T-helper 17 cell (primary cell): ENCODE results near the gene DUS1L. TPM values are rescaled to one million over a fixed set of nuclear protein-coding genes. Genes with fewer than 3 reads are reported as not detected.
A peak's percentile ranks its signal among the peaks of the same experiment; 100 is the strongest.

ENCODE experiments used
- ATAC-seq: fragments of 150-1000 bp; cut with Tn5 transposase; 2 replicates; pipeline ENCODE4 v1.10.0; 2021; ENCODE audit warnings: mild to moderate bottlenecking, moderate library complexity
- DNase-seq, 3 donors: peaks; one replicate each; pipeline versions ENCODE4 v3.0.0 to v3.0.0-alpha.2; 2020 to 2021
- H3K9me3 ChIP-seq: one replicate; pipeline ENCODE4 v1.7.0; 2013; ENCODE audit warnings: low read length, mild to moderate bottlenecking; ENCODE audit not compliant: control insufficient read depth, poor library complexity, severe bottlenecking
- H3K27ac Mint-ChIP-seq: one replicate; pipeline ENCODE4 v1.8.0; 2022; ENCODE audit warnings: mild to moderate bottlenecking, moderate library complexity, mixed read lengths
- H3K27me3 Mint-ChIP-seq: one replicate; pipeline ENCODE4 v1.8.0; 2022; ENCODE audit warnings: mixed read lengths
- H3K36me3 Mint-ChIP-seq: one replicate; pipeline ENCODE4 v1.8.0; 2022; ENCODE audit warnings: low read depth, mixed read lengths
- H3K4me1 Mint-ChIP-seq: one replicate; pipeline ENCODE4 v1.8.0; 2022; ENCODE audit warnings: mild to moderate bottlenecking, mixed read lengths
- H3K4me3 Mint-ChIP-seq: one replicate; pipeline ENCODE4 v1.8.0; 2022; ENCODE audit warnings: mild to moderate bottlenecking, moderate library complexity, mixed read lengths
- total RNA-seq, 4 donors: library from RNA in 2 of 4; stranded (reverse) in 2 of 4; gene quantifications; one replicate each; pipeline ENCODE4 v1.2.3 and lab custom pipeline; 2022 to 2026

DUS1L gene
- total RNA-seq, 2 donors from 2014 or later: 130 to 131 TPM

GRCh38 chr17:82081546-82081945, 15.9 kb upstream of the DUS1L start:
- no peaks in the 10 kb centered on the region for H3K27me3 Mint-ChIP-seq
- H3K4me3 Mint-ChIP-seq: no peak overlapping the region
- DNase-seq (no peak), ATAC-seq (no peak)
- no peaks in the 10 kb centered on the region for H3K36me3 Mint-ChIP-seq
- peaks cover 2% of the 10 kb centered on the region for H3K4me1 Mint-ChIP-seq
- no peak overlapping the region for H3K27ac Mint-ChIP-seq
- H3K9me3 ChIP-seq: no peaks in the 10 kb centered on the region

DNA sequence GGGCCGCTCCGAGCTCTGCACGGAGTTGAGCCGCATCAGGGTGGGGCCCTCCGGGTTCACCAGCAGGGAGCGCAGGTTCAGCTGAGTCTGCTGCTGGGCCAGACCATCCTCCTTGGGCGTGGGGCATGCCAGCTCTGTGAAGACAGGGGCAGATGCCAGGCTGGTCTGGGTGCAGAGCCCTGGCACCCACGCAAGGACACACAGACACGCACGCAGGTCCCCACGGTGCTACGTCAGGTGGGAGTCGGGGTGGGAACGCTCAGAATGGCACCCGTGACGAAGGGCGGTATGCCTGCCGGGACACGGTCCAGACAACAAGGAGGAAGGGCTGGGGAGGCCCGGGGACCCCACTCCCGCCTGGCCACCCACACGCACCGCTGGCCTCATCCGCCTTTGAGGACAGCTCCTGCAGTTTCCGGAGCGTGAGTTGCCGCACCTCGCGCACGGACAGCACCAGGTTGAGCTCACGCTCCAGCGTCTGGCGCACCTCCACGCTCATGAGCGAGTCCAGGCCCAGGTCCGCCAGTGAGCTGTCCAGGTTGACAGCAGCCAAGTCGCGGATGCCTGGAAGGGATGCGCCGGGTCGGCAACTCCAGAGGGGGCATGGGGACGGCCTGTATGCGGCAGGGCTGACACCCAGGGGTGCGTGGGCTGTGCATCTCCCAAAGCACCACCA, 15.3 kb upstream of the DUS1L start:
- ATAC-seq (no peak), DNase-seq (no peak)
- peaks cover 2% of the 10 kb centered on the region for H3K4me1 Mint-ChIP-seq
- no peaks in the 10 kb centered on the region for H3K27me3 Mint-ChIP-seq
- H3K27ac Mint-ChIP-seq: no peak overlapping the region
- H3K36me3 Mint-ChIP-seq: no peaks in the 10 kb centered on the region
- H3K4me3 Mint-ChIP-seq: no peak overlapping the region
- no peaks in the 10 kb centered on the region for H3K9me3 ChIP-seq

DNA sequence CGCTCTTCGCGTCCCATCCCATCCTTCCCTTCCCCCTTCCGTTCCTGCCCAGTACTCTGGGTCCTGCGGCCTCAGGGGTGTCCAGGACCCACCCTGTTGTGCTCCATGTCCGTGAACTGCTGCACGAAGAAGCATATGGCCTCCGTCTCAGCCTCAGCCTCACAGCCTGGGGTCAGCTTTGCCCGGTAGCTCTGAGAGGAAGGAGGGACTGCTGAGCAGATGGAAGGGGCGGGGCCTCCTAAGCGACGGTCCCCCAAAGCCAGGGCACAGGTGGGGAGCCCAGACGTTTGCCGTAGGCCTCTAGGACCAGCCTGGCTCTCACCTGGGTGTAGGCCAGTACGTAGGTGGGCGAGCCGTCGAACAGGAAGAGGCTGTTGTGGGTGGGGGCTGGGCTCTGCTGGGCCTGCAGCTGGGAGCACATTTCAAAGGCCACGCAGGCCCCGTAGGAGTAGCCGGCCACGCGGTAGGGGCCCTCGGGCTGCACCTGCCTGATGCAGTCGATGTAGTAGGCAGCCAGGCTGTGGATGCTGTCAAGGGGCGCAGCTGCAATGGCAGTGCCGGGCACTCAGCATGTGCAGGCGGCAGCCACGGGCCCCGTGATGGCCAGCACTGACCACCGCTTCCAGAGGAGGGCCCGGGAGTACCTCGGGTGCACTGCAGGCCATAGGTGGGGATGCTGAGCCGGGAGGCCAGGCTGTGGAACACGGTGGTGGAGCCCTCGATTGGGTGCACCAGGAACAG, 14.6 kb upstream of the DUS1L start:
- Mint-ChIP-seq H3K27me3 (no peaks in the 10 kb centered on the region), H3K4me3 (no peak overlapping the region), H3K27ac (no peak overlapping the region), H3K4me1 (peaks cover 2% of the 10 kb centered on the region), H3K36me3 (no peaks in the 10 kb centered on the region)
- no peak for ATAC-seq
- no peak for DNase-seq
- H3K9me3 ChIP-seq: no peaks in the 10 kb centered on the region

- Mint-ChIP-seq H3K27ac (no peak overlapping the region), H3K27me3 (no peaks in the 10 kb centered on the region), H3K36me3 (no peaks in the 10 kb centered on the region), H3K4me1 (peaks cover 2% of the 10 kb centered on the region), H3K4me3 (no peak overlapping the region)
- H3K9me3 ChIP-seq: no peaks in the 10 kb centered on the region
- DNase-seq: no peak
- ATAC-seq: no peak
These were observed 13.5 kb upstream of the DUS1L start for GRCh38 chr17:82079001-82079677.

DNA sequence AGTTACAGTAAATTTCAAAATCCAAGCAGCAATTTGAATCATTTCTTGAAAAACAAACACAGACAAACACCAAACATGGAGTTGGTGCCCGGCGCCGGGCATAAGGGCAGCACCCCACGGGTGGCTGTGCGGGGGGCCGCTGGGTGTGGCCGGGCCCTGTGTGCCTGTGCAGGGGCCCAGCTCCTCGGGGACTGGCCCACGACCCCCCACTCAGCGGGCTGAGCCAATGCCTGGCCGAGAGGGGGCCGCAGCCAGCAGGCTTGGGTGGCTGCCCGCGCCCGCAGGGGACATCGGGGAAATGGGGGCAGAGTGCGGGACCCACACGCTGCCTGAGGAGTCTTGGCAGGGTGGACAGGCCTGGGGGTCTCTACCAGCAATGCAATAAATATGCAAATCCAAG, 12.8 kb upstream of the DUS1L start:
- H3K27me3 Mint-ChIP-seq: no peaks in the 10 kb centered on the region
- no peaks in the 10 kb centered on the region for H3K9me3 ChIP-seq
- no peak overlapping the region for H3K4me3 Mint-ChIP-seq
- no peaks in the 10 kb centered on the region for H3K36me3 Mint-ChIP-seq
- H3K27ac Mint-ChIP-seq: no peak overlapping the region
- peaks cover 2% of the 10 kb centered on the region for H3K4me1 Mint-ChIP-seq
- no peak for DNase-seq
- no peak for ATAC-seq

GRCh38 chr17:82077617-82078358, 12.2 kb upstream of the DUS1L start:
- DNase-seq: no peak
- ATAC-seq: peak; percentile 17
- Mint-ChIP-seq H3K4me3 (peak overlapping the region; percentile 12), H3K4me1 (peaks cover 2% of the 10 kb centered on the region), H3K27me3 (no peaks in the 10 kb centered on the region), H3K36me3 (no peaks in the 10 kb centered on the region), H3K27ac (no peak overlapping the region)
- H3K9me3 ChIP-seq: no peaks in the 10 kb centered on the region

DNA sequence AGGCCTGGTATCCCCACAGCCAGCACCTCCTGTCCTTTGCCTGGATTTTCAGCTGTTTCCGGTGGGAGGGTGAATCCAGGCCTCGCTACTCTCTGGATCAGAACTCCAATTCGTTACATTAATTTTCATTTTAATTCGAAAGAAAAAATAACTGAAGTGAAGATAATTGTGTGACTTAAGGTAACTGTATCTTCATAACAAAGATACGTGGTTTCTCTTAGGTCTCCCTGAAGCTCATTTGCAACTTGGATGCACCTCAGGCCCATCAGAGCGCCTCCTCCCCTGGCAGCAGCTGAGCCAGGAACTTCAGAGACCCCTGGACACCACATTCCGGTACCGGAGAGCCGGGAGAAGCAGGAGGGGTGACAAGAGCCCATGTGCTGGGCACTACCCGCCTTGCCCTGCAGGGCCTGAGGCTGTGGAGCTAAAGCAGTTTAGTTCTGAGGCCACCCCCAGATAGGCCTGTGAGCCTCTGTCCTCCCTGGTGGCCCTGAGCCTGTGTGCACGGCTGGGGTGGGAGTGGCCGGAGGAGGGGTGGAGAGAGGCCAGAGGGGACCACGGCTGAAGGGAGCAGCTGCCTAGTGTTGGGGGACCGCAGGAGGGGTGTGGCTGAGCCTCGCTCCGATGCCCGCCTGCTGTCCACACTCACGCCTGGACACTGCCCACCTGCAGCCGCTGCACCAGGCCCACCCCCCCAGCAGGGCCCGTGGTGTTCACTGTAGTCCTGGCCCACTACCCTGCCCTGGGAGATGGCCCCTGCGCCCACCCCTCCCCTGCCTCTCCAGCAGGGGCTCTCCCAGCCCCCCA, 11.4 kb upstream of the DUS1L start:
- Mint-ChIP-seq H3K4me1 (peaks cover 2% of the 10 kb centered on the region), H3K4me3 (no peak overlapping the region), H3K27ac (peak overlapping the region; percentile 71), H3K36me3 (no peaks in the 10 kb centered on the region), H3K27me3 (no peaks in the 10 kb centered on the region)
- no peaks in the 10 kb centered on the region for H3K9me3 ChIP-seq
- DNase-seq (no peak), ATAC-seq (peak; percentile 20)

DNA sequence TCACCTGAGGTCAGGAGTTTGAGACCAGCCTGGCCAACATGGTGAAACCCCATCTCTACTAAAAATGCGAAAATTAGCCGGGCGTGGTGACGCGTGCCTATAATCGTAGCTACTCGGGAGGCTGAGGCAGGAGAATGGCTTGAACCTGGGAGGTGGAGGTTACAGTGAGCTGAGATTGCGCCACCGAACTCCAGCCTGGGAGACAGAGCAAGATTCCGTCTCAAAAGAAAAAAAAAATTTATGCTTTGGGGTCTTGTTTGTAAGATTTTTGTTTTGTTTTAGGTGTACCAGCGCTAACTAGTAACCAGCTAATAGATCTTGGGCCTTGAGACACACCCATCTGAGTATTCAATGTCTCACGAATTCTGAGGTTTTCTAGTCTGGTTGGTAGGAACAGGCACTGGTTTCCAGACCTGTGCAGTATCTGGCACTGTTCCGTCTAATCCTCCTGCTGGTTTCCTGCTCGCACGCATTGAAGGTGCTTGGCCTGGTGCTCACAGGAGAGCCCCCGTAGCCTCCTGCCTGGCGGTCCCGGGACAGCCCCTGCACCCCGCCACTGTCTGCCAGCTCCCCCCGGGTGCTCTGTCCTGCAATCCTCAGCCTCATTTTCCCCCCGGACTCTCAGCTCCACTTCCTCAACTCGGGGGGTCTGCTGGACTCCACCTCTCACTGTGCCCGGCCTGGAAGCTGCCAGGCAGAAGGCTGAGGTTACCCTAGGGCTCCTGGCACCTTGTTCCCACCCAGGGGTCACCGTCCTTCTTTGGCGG, 10.6 kb upstream of the DUS1L start:
- H3K9me3 ChIP-seq: no peaks in the 10 kb centered on the region
- no peak for ATAC-seq
- Mint-ChIP-seq H3K27me3 (no peaks in the 10 kb centered on the region), H3K4me1 (peaks cover 2% of the 10 kb centered on the region), H3K36me3 (no peaks in the 10 kb centered on the region), H3K27ac (peak overlapping the region; percentile 71), H3K4me3 (peak overlapping the region; percentile 5)
- DNase-seq: no peak

- no peak overlapping the region for H3K4me3 Mint-ChIP-seq
- peaks cover 2% of the 10 kb centered on the region for H3K4me1 Mint-ChIP-seq
- no peak overlapping the region for H3K27ac Mint-ChIP-seq
- H3K9me3 ChIP-seq: no peaks in the 10 kb centered on the region
- no peak for ATAC-seq
- no peaks in the 10 kb centered on the region for H3K36me3 Mint-ChIP-seq
- DNase-seq: no peak
- no peaks in the 10 kb centered on the region for H3K27me3 Mint-ChIP-seq
These were observed 7.8 kb upstream of the DUS1L start for GRCh38 chr17:82073446-82073845.

GRCh38 chr17:82072827-82073226, 7.2 kb upstream of the DUS1L start:
- no peak overlapping the region for H3K27ac Mint-ChIP-seq
- H3K27me3 Mint-ChIP-seq: no peaks in the 10 kb centered on the region
- H3K9me3 ChIP-seq: no peaks in the 10 kb centered on the region
- ATAC-seq: no peak
- no peak for DNase-seq
- H3K4me1 Mint-ChIP-seq: no peaks in the 10 kb centered on the region
- no peaks in the 10 kb centered on the region for H3K36me3 Mint-ChIP-seq
- H3K4me3 Mint-ChIP-seq: no peak overlapping the region

DNA sequence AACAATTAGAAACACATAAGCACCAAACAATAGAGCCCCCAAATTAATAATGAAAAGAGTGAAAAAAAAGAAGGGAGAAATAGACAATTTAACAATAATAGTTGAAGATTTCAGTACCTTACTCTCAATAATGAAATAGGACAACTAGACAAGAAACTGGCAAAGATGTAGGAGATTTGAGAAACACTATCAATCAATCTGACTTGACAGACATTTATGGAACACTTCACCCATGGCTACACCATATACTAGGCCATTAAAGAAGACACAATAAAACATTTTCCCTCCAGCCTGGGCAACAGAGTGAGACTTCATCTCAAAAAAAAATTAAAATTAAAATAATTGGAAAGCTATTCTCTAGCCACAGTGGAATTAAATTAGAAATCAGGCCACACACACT, 5.0 kb upstream of the DUS1L start:
- no peaks in the 10 kb centered on the region for H3K36me3 Mint-ChIP-seq
- no peak overlapping the region for H3K4me3 Mint-ChIP-seq
- no peak for ATAC-seq
- H3K9me3 ChIP-seq: no peaks in the 10 kb centered on the region
- no peak for DNase-seq
- H3K27ac Mint-ChIP-seq: no peak overlapping the region
- peaks cover 4% of the 10 kb centered on the region for H3K4me1 Mint-ChIP-seq
- H3K27me3 Mint-ChIP-seq: no peaks in the 10 kb centered on the region

DNA sequence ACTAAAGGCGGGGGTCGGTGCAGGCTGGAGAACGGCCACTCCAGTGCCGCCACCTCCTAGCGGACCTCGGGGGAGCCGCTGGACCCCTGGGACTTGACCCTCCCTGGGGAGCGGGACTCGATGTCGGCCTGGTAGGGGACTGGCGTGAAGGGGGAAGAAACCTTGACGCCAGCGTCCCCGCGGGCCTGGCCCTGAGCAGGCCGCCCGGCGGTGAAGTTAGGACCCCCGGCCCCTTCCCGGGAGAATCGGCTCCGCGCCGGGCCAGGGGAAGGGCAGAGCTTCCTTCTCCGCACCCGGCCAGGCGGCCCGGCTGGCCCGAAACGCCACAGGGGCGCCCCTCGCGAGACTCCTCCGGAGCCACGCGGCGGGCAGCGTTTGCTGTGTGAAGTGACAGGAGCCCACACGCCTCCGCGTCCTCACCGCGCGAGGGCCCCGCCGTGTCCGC, 389 bp downstream of the DUS1L start:
- ATAC-seq (peak; percentile 71), DNase-seq (no peak)
- Mint-ChIP-seq H3K27ac (no peak overlapping the region), H3K4me1 (peaks cover 5% of the 10 kb centered on the region), H3K36me3 (peaks cover under 1% of the 10 kb centered on the region), H3K27me3 (no peaks in the 10 kb centered on the region), H3K4me3 (peak overlapping the region; percentile 70)
- H3K9me3 ChIP-seq: no peaks in the 10 kb centered on the region
